Stimulated activated effector memory CD8-positive, alpha-beta T cell treated with anti-CD3 and anti-CD28 coated beads, Interleukin-12 subunit alpha, Interleukin-12 subunit beta, amount 100 ng/mL, for 72 hours (primary cell): ENCODE measurements around the gene MTAP.

Source experiments
- ATAC-seq: fragments of 150-1000 bp; cut with Tn5 transposase; 2 replicates; pipeline ENCODE4 v1.10.0; 2021
- DNase-seq, 2 donors: peaks; one replicate each; pipeline ENCODE4 v3.0.0; 2021 to 2022; ENCODE audit warnings: low spot score in 2 of 2
- H3K27ac Mint-ChIP-seq: one replicate; pipeline ENCODE4 v1.8.0; 2022; ENCODE audit warnings: mild to moderate bottlenecking, mixed read lengths
- H3K36me3 Mint-ChIP-seq: one replicate; pipeline ENCODE4 v1.8.0; 2022; ENCODE audit warnings: mild to moderate bottlenecking, mixed read lengths
- H3K4me1 Mint-ChIP-seq: one replicate; pipeline ENCODE4 v1.8.0; 2022; ENCODE audit warnings: mixed read lengths
- H3K4me3 Mint-ChIP-seq: one replicate; pipeline ENCODE4 v1.8.0; 2022; ENCODE audit warnings: mild to moderate bottlenecking, mixed read lengths
- H3K9me3 Mint-ChIP-seq: one replicate; pipeline ENCODE4 v1.8.0; 2022; ENCODE audit warnings: mixed read lengths

MTAP gene

DNA sequence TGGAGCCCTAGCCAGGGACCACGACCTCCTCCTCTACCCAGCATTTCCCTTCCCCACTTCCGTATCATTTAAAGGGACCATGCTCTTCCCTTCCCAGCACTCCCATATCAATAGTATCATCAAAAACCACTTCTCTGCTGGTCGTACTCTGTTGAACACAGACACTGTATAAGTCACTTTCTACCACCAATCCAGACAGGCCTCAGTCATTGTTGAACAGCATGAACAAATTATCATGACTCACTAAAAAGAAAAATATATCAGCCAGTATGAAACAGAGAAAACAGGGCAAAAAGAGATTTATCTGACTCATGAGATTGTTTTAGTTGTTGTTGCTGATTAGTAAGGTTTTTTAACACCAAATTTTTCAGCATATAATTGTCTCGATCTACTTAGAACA, 101.9 kb downstream of the MTAP start:
- no peak for DNase-seq
- H3K36me3 Mint-ChIP-seq, result no peaks in the 10 kb centered on the region
- peaks cover 42% of the 10 kb centered on the region for H3K9me3 Mint-ChIP-seq
- no peak overlapping the region for H3K27ac Mint-ChIP-seq
- no peak overlapping the region for H3K4me3 Mint-ChIP-seq
- no peaks in the 10 kb centered on the region for H3K4me1 Mint-ChIP-seq
- no peak for ATAC-seq

DNA sequence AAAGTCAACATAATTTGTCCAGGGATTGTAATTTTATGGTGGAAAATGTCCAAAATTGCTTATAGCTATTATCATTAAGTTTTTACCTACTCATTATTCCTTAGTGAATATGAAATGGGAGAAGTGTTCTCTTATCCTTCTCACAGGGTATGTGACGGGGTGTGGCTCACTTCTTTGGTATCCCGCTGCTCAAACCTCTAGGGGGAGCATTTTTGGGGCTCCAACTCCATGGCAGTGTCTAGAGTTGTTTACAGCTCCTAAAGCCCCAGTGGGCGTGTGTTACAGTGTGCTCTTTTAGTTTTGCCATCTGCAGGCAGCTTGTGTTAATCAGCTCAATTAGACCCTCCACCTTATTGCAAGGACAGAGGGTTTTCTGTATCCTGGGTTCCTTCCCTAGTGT, 102.3 kb downstream of the MTAP start:
- DNase-seq (no peak), ATAC-seq (no peak)
- Mint-ChIP-seq H3K4me1 (no peaks in the 10 kb centered on the region), H3K9me3 (peaks cover 40% of the 10 kb centered on the region), H3K27ac (no peak overlapping the region), H3K36me3 (no peaks in the 10 kb centered on the region), H3K4me3 (no peak overlapping the region)

DNA sequence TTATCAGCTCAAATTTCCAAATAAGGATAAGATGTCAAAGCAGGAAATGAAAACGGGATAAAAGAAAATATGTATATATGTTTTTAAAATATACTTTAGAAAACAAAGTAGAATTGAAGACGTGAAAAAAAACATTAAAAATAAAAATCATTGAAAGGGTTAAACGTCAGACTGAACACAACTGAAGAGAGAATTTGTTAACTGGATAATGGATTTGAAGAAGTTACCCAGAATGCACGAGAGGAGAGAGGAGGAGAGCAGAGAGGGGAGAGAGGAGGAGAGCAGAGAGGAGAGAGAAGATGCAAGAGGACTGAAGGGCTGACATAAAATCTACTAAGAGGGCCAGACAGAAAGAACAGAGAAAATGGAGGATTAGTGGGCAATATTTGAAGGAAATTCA, 103.8 kb downstream of the MTAP start:
- no peak for ATAC-seq
- Mint-ChIP-seq H3K4me3 (no peak overlapping the region), H3K27ac (no peak overlapping the region), H3K9me3 (peaks cover 34% of the 10 kb centered on the region), H3K36me3 (no peaks in the 10 kb centered on the region), H3K4me1 (no peaks in the 10 kb centered on the region)
- DNase-seq, result no peak

DNA sequence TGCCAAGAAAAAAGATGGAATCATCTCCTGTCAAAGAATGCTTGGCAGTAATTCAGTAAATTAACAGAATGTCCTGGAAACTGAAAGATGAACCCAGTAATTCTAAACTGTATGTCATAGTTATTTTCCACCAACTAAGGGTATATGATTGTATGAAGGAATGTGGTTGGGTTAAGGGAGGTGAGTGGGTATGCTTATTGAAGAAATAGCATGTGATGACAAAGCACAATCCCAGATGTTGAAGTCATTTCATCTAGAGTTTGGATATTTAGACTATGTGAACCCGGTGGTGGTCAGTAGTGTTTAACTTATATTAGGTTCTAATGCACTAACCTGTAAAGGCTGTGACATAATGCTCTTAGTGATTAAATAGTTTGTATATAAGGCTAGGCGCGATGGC, 104.4 kb downstream of the MTAP start:
- no peak for DNase-seq
- ATAC-seq, result no peak
- Mint-ChIP-seq H3K36me3 (no peaks in the 10 kb centered on the region), H3K27ac (no peak overlapping the region), H3K4me1 (no peaks in the 10 kb centered on the region), H3K9me3 (peaks cover 39% of the 10 kb centered on the region), H3K4me3 (no peak overlapping the region)

DNA sequence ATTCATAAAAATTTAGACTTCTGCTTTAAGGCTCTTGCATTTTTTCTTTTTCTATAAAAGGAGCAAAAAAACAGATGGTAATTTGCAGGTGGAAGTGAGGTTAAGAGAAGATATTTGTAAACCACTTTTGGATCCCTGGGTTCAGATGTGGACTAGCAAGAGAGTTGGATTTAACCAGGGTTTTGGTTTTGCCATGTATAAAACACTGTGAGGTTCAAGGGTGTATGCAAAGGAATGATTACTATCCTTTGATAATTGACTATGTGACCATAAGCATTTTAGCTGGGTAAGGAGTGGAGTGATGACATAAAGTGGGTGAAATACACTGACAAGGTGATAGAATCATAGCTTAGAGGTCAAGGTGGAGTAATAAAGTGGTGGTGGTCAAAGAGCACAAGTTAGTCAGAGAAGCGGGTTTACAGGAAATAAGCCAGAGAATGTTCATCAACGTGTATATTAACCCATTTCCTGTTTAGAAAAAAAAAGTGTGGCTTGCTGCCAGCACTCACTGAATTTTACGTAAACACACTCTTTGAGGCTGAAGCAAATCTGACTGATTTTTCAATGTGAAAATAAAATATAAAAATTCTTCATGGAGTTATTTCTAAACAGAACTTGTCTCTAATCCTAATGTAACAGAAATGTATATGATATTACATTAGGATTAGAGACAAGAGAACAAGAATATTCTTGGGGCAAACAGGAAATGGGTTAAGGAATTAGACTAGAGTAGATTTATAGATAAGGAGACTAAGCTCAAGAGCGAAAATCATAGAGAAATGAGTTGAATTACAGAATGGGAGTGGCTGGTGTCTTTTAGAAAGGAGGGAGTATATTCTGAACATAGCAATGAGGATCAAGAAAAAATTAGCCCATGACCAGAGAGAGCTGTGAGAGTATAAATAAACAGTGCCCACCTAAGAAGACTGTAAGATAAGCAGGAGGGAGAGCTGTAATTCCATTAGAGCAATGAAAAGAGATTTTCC, 117.2 kb downstream of the MTAP start:
- H3K36me3 Mint-ChIP-seq, result no peaks in the 10 kb centered on the region
- peak overlapping the region; percentile 1 for H3K27ac Mint-ChIP-seq
- ATAC-seq (peak; percentile 99), DNase-seq (no peak)
- peaks cover 12% of the 10 kb centered on the region for H3K4me1 Mint-ChIP-seq
- peaks cover 5% of the 10 kb centered on the region for H3K9me3 Mint-ChIP-seq
- H3K4me3 Mint-ChIP-seq, result peak overlapping the region; percentile 1

DNA sequence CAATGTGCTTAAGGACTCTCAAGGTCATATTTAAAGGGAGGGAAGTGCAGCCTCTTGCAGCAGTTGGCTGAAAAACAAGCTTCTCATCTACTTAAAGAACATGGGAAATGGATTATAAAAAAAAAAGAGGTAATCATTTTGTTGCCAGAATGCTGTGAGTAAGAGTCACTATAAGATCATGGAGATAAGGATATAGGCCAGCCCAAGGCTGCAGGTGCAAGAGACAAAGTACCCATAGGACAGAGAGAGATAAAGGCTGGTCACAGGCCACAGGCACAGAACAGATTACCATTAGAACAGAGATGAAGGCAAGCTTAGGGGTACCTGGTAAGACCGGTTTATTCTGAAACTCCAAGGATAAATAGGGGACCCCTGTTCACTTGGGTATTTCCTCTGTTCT, 121.3 kb downstream of the MTAP start:
- Mint-ChIP-seq H3K27ac (no peak overlapping the region), H3K9me3 (no peaks in the 10 kb centered on the region), H3K4me1 (peaks cover 12% of the 10 kb centered on the region), H3K36me3 (no peaks in the 10 kb centered on the region), H3K4me3 (no peak overlapping the region)
- DNase-seq (no peak), ATAC-seq (no peak)

DNA sequence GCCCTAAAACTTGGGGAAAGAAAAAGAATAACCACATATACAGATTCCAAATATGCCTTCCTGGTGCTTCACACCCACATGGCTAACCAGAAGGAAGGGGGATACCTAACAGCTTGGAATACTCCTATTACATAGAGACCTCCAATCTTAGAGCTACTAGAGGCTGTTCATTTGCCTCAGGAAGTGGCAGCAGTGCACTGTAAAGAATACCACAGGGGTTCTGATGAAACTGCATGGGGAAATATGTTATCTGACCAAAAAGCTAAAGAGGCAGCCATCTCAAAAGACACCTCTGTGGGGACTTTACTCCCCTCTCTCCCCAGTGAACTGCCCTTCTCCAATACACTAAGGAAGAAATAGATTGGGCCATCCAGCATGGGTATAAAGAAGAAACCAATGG, 125.3 kb downstream of the MTAP start:
- H3K36me3 Mint-ChIP-seq, result no peaks in the 10 kb centered on the region
- ATAC-seq (no peak), DNase-seq (no peak)
- no peak overlapping the region for H3K4me3 Mint-ChIP-seq
- H3K27ac Mint-ChIP-seq, result no peak overlapping the region
- H3K9me3 Mint-ChIP-seq, result no peaks in the 10 kb centered on the region
- no peaks in the 10 kb centered on the region for H3K4me1 Mint-ChIP-seq

DNA sequence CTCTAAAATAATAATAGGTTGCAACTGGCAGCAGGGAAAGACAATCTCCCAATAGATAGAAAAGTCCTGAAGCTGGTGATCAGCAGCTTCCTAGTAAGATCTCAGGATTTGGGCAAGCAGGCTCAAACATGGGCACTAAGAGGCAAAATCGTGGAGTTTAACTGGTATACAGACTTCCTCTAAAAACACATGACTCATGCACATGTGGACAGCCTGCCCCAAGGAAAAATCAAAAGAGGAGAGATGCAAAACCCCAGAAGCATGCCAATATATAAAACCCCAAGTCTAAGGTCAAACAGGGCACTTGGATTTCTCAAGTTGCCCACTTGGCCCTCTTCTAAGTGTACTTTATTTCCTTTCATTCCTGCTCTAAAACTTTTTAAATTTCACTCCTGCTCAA, 129.0 kb downstream of the MTAP start:
- no peak overlapping the region for H3K27ac Mint-ChIP-seq
- DNase-seq (no peak), ATAC-seq (no peak)
- H3K4me1 Mint-ChIP-seq, result no peaks in the 10 kb centered on the region
- H3K36me3 Mint-ChIP-seq, result no peaks in the 10 kb centered on the region
- no peaks in the 10 kb centered on the region for H3K9me3 Mint-ChIP-seq
- H3K4me3 Mint-ChIP-seq, result no peak overlapping the region

DNA sequence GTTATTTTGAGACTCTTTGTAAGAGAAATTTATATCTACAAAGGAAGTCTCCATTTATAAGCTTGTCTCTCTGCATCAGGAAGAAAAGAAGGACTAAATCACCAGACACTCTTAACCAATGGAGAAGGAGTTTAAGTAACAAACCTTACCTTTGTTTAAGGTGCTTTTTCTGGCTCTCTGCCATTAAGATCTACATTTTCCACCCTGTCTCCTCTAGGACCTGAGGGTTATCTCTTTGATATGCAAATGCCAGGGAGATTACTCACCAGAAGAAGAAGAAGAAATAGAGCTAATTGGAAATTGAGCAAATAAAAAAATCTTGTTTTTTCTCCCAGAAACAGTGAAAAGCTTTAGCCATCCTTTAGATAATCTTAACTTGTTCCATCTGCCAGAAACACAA, 130.8 kb downstream of the MTAP start:
- H3K36me3 Mint-ChIP-seq, result no peaks in the 10 kb centered on the region
- ATAC-seq (no peak), DNase-seq (no peak)
- H3K9me3 Mint-ChIP-seq, result no peaks in the 10 kb centered on the region
- no peaks in the 10 kb centered on the region for H3K4me1 Mint-ChIP-seq
- no peak overlapping the region for H3K27ac Mint-ChIP-seq
- no peak overlapping the region for H3K4me3 Mint-ChIP-seq

DNA sequence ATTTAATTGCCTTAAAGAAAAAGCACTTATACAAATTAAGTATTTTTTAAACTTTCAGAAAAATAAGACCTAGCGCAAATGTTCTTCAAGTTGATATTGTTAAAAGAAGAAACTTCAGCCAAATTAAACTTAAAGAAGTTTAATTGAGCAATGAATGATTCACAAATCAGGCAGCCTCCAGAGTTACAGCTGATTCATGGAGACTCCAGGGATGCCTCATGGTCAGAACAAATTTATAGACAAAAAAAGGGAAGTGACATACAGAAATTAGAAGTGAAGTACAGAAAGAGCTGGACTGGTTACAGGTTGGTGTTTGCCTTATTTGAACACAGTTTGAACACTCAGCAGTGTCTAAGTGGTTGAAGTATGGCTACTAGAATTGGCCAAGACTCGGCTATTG, 131.4 kb downstream of the MTAP start:
- H3K27ac Mint-ChIP-seq, result no peak overlapping the region
- no peak overlapping the region for H3K4me3 Mint-ChIP-seq
- DNase-seq (no peak), ATAC-seq (no peak)
- no peaks in the 10 kb centered on the region for H3K4me1 Mint-ChIP-seq
- no peaks in the 10 kb centered on the region for H3K9me3 Mint-ChIP-seq
- H3K36me3 Mint-ChIP-seq, result no peaks in the 10 kb centered on the region

DNA sequence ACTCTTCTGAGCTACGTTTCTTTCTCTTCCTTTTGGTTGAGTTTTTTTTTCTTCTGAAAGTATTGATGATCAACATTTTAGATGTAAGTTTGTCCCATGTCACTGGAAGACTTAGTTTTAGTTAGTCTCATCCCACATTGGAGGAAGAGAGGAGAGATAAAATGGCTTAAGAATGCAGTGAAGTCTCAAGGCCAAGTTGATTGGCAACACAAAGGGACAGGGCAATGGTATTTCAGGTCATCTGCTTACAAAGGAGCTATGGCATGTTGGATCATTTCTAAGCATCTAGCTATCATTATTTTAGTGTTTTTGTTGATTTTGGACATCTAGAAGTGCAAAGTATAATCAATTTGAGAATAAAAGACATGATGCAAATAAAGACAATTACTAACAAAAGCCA, 133.2 kb downstream of the MTAP start:
- Mint-ChIP-seq H3K27ac (no peak overlapping the region), H3K9me3 (no peaks in the 10 kb centered on the region), H3K4me1 (no peaks in the 10 kb centered on the region), H3K36me3 (no peaks in the 10 kb centered on the region), H3K4me3 (no peak overlapping the region)
- DNase-seq (no peak), ATAC-seq (no peak)

DNA sequence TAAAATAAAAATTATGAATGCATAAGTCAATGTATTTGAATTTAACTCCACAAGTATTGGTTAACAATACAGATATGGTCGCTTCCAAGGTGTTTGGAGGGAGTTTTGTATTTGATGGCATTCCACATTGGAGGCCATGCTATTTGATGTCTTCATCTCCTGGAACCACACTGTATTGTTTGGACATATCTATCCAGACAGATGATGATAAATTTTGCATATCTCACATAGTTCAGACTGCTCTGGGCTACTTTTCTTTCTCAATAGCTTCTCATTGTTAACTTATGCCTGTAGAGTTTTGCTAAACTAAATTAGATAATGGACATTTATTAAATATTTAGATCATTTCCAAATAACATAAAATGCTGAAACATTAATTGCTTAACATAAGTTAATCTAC, 133.7 kb downstream of the MTAP start:
- DNase-seq (no peak), ATAC-seq (no peak)
- H3K4me1 Mint-ChIP-seq, result no peaks in the 10 kb centered on the region
- H3K4me3 Mint-ChIP-seq, result no peak overlapping the region
- no peaks in the 10 kb centered on the region for H3K9me3 Mint-ChIP-seq
- no peak overlapping the region for H3K27ac Mint-ChIP-seq
- no peaks in the 10 kb centered on the region for H3K36me3 Mint-ChIP-seq

DNA sequence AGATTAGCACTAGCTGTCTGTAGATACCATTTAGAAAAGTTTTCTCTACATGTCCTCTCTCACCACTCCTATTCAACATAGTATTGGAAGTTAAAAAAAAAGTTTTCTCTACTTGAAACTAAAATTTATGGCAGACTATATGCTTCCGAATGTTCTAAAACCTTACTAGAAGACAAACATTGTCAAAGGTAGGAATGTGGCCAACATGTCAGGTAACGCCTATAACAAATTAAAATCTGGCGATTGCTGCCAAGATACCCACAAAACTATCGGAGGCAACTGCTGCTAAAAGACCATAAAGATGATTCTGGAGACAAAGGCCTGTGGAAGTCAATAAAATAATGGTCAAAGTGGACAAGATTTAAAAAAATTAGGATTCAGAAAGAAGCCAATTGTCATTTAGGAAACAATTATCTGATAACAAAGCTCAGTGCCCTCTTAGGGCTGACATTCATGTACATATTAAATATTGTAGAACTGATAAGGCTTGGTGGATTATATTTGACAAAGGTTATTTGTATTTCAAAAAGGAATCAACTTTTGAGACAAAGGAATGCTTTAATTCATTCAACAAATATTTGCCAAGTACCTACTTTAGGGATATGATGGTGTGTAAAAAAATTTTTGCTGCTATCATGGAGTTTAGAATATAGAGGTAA, 139.0 kb downstream of the MTAP start:
- Mint-ChIP-seq H3K4me3 (no peak overlapping the region), H3K4me1 (no peaks in the 10 kb centered on the region), H3K36me3 (no peaks in the 10 kb centered on the region), H3K9me3 (no peaks in the 10 kb centered on the region), H3K27ac (no peak overlapping the region)
- ATAC-seq, result no peak
- no peak for DNase-seq

DNA sequence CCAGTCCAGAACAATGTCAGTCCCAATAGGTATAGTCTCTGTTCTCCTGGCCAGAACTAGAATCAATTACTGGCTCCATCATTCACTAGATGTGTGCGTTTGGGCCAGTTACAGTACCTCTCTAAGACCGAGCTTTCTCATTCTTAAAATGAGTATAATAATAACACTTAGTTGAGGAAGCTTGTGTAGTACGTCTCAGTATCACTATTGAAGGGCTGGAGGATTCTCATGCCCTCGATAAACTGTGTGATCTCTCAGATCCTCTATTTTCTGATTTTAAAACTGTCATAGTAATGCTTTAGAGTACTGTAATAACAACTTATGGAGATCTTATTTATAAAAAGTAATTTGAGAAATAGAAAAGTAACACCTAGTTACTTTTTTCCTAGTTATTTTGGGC, 141.0 kb downstream of the MTAP start:
- no peaks in the 10 kb centered on the region for H3K4me1 Mint-ChIP-seq
- DNase-seq (no peak), ATAC-seq (no peak)
- H3K4me3 Mint-ChIP-seq, result no peak overlapping the region
- no peak overlapping the region for H3K27ac Mint-ChIP-seq
- no peaks in the 10 kb centered on the region for H3K9me3 Mint-ChIP-seq
- no peaks in the 10 kb centered on the region for H3K36me3 Mint-ChIP-seq

DNA sequence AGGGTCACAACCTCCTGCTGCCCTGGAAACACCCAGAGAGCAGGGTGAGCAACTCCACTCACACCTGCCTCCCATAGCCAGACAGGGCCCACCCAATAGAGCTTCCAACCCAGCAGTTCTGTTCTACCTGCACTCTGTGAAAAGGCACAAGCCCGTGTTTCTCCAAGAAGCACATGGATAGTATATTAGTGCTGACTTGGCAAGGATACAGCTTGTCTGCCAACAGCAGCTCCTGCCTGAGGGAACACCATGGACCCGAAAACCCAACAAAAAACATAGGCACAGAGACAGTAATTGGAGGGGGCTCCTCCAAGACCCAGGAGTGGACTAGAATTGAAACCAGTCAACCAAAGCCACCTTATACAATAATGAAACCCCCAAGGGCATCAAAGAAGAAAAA, 143.2 kb downstream of the MTAP start:
- Mint-ChIP-seq H3K36me3 (no peaks in the 10 kb centered on the region), H3K9me3 (no peaks in the 10 kb centered on the region), H3K4me1 (no peaks in the 10 kb centered on the region), H3K27ac (no peak overlapping the region), H3K4me3 (no peak overlapping the region)
- no peak for ATAC-seq
- no peak for DNase-seq

DNA sequence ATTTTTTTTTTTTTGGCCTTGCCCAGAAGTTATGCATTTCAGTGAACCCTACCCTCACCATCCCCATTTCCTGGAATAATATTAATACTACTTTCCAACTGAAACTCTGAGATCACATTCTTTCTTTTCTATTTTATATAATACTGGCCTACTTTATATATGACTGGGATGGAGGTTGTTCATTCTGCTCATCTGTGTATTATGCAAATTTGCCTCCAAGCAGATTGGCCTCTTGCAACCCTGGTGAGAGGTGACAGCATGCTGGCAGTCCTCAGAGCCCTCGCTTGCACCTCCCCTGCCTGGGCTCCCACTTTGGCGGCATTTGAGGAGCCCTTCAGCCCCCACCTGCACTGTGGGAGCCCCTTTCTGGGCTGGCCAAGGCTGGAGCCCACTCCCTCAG, 156.4 kb downstream of the MTAP start:
- Mint-ChIP-seq H3K27ac (no peak overlapping the region), H3K4me3 (no peak overlapping the region), H3K9me3 (peaks cover 2% of the 10 kb centered on the region), H3K4me1 (no peaks in the 10 kb centered on the region), H3K36me3 (no peaks in the 10 kb centered on the region)
- peak; percentile 78 for ATAC-seq
- no peak for DNase-seq
